ENCODE measurements around the gene TMEM151A.
A peak's percentile ranks its signal among the peaks of the same experiment; 100 is the strongest.

TMEM151A gene

DNA sequence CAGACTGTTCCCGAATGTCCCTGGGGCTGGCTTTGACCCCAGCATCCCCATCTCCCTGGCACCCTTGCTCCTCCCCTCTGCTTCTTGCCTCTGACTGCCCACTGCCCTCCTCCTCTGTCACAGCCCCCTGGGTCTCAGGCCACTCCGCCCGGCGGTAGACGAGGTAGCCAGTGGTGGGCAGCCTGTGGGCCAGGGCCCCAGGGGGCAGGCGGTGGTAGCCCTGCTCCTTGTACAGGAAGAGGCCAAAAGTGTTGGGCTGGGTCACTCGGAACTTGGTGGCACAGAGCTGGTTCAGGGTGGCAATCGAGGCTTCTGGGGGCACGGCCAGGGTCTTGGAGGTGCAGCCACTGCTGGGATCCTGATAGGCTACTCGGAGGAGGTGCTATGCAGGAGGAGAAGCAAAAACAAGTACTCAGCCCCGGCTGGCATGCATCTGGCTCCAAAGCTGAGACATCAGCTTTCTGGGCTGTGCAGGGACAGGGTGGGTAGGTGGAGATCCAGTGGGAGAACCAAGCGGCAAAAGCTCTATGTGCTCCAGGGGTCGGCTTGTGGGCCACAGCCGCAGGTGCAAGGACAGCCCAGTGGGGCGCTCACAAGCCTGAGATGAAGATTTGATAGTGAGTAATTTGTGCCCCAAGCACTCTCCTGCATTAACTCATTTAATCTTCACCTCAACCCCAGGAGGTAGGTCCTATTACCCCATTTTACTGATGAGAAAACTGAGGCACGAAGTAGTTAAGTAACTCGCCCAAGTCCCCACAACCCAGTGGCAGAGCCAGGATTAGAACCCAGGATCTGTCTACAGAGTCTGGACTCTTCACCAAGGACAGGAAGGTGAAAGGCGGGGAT, 40.9 kb downstream of the TMEM151A start:
- DNase-seq (ENCODE audit: low read depth) = no peak
- TF ChIP-seq, protein P1, sequence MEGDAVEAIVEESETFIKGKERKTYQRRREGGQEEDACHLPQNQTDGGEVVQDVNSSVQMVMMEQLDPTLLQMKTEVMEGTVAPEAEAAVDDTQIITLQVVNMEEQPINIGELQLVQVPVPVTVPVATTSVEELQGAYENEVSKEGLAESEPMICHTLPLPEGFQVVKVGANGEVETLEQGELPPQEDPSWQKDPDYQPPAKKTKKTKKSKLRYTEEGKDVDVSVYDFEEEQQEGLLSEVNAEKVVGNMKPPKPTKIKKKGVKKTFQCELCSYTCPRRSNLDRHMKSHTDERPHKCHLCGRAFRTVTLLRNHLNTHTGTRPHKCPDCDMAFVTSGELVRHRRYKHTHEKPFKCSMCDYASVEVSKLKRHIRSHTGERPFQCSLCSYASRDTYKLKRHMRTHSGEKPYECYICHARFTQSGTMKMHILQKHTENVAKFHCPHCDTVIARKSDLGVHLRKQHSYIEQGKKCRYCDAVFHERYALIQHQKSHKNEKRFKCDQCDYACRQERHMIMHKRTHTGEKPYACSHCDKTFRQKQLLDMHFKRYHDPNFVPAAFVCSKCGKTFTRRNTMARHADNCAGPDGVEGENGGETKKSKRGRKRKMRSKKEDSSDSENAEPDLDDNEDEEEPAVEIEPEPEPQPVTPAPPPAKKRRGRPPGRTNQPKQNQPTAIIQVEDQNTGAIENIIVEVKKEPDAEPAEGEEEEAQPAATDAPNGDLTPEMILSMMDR (IDR thresholded peaks at IDR 0.05; ENCODE audit: low read length, missing control alignments) = no peak
- H3K4me3 ChIP-seq (replicated peaks; ENCODE audit: low read depth, low read length) = no peak overlapping the region

GRCh38 chr11:66333220-66333877, 41.7 kb downstream of the TMEM151A start:
- H3K4me3 ChIP-seq (replicated peaks; ENCODE audit: low read depth, low read length) = no peak overlapping the region
- DNase-seq (ENCODE audit: low read depth) = no peak
- TF ChIP-seq, protein P1 (IDR thresholded peaks at IDR 0.05; ENCODE audit: low read length, missing control alignments) = no peak

DNA sequence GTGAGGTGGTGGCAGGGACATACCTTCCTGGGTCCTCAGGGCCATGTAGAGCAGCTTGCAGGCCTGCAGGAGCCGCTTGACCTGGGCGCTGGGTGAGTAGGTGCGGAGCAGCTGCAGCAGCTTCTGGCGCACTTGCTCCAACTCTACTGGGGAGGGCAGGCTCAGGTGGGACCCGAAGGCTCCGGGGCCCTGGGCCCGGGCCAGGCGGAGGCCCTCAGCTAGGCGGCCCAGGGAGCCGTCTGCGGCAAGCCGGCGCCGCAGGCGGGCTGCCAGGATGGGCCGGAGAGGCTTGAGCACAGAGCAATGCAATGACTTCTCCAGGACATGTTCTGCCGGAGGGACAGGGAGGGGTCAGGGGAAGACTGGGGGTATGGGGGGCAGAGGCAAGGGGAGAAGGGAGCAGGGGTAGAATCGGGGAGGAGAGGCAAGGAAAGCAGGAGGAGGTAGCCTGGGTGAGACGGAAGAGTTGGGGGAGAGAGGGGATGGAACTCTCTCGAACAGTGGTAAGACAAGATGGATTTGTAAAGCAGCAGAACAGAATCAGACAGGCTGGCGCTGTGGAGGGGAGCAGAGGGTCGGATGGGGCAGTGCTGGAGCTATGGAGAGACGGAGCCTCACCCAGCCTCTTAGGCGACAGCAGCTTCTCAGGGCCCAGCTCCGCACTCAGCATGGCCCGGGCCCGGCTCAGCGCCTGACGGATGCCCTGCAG, 42.4 kb downstream of the TMEM151A start:
- TF ChIP-seq, protein P1 (IDR thresholded peaks at IDR 0.05; ENCODE audit: low read length, missing control alignments) = no peak
- no peak for DNase-seq (ENCODE audit: low read depth)
- no peak overlapping the region for H3K4me3 ChIP-seq (replicated peaks; ENCODE audit: low read depth, low read length)

GRCh38 chr11:66334605-66335442, 43.1 kb downstream of the TMEM151A start:
- H3K4me3 ChIP-seq (replicated peaks; ENCODE audit: low read depth, low read length) = peak overlapping the region; percentile 79
- DNase-seq (ENCODE audit: low read depth) = no peak
- TF ChIP-seq, protein P1 (IDR thresholded peaks at IDR 0.05; ENCODE audit: low read length, missing control alignments) = no peak

- DNase-seq (ENCODE audit: low read depth) = peak; percentile 64
- TF ChIP-seq, protein P1 (IDR thresholded peaks at IDR 0.05; ENCODE audit: low read length, missing control alignments) = no peak
- peak overlapping the region; percentile 79 for H3K4me3 ChIP-seq (replicated peaks; ENCODE audit: low read depth, low read length)
Observed at GRCh38 chr11:66335531-66336233, 44.0 kb downstream of the TMEM151A start.
